GM12892 (cell line): ENCODE data around the gene RNF145.

Experiments
- POLR2A ChIP-seq: IDR thresholded peaks from 2 replicates; pipeline ENCODE4 v1.6.1; 2011; ENCODE audit warnings: low read depth, low read length, control low read depth
- POLR2AphosphoS5 ChIP-seq: IDR thresholded peaks from 2 replicates; pipeline ENCODE4 v1.6.1; 2011; ENCODE audit warnings: low read depth, low read length, control low read depth

GRCh38 chr5:159139802-159140201 is 69.6 kb downstream of the RNF145 start:
- TF ChIP-seq POLR2AphosphoS5 (no peak), POLR2A (no peak)
